Tibial nerve (tissue), 4 donors: ENCODE results near the gene GLIS2.

Source experiments
- EP300 ChIP-seq, 2 donors: sonication (generic); formaldehyde crosslinking; IDR thresholded peaks; one replicate each; pipeline ENCODE4 v1.6.1; 2017; ENCODE audit warnings: antibody characterized with exemption in 2 of 2, mild to moderate bottlenecking in 1 of 2
- POLR2A ChIP-seq, 2 donors: fragments of 450-650 bp; IDR thresholded peaks; one replicate each; pipeline ENCODE4 v1.6.1; 2017; ENCODE audit warnings: antibody characterized with exemption in 2 of 2, mild to moderate bottlenecking in 2 of 2, moderate library complexity in 2 of 2
- TF ChIP-seq, protein P1 (sequence below), 5 experiments: fragments of 200-600 bp in 3 of 5; fragments of 450-650 bp in 2 of 5; sonication (generic) in 3 of 5; IDR thresholded peaks; one replicate each; pipeline ENCODE4 v1.5.1; 2016 to 2019; ENCODE audit warnings: antibody characterized with exemption in 5 of 5, mild to moderate bottlenecking in 3 of 5, moderate library complexity in 2 of 5

DNA sequence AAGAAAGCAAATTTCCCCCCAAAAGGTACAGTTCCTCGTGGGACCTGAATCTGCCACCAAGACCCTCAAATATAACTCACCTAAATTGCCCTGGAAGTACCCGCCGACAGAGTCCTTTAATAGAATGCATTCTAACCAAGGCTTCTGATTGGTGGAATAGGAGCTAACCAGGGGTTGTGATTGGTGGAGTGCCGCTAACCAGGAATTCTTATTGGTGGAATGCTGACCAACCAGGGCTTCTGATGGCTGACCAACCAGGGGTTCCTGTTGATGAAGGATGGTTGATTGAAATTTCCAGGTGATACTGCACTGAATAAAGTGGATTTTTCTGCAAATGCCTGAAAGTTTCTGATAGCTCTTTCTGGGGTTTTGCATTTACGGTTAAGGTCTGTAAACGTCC is 49.5 kb upstream of the GLIS2 start:
- TF ChIP-seq, protein P1, sequence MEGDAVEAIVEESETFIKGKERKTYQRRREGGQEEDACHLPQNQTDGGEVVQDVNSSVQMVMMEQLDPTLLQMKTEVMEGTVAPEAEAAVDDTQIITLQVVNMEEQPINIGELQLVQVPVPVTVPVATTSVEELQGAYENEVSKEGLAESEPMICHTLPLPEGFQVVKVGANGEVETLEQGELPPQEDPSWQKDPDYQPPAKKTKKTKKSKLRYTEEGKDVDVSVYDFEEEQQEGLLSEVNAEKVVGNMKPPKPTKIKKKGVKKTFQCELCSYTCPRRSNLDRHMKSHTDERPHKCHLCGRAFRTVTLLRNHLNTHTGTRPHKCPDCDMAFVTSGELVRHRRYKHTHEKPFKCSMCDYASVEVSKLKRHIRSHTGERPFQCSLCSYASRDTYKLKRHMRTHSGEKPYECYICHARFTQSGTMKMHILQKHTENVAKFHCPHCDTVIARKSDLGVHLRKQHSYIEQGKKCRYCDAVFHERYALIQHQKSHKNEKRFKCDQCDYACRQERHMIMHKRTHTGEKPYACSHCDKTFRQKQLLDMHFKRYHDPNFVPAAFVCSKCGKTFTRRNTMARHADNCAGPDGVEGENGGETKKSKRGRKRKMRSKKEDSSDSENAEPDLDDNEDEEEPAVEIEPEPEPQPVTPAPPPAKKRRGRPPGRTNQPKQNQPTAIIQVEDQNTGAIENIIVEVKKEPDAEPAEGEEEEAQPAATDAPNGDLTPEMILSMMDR (IDR thresholded peaks at IDR 0.05): no peak
- TF ChIP-seq EP300 (IDR thresholded peaks at IDR 0.05) (no peak), POLR2A (IDR thresholded peaks at IDR 0.05) (no peak)
